Fibroblast of skin of scalp (primary cell): Measurements from ENCODE around the gene NFXL1. TPM values are rescaled to one million over a fixed set of nuclear protein-coding genes. Genes with fewer than 3 reads are reported as not detected.
A peak's percentile ranks its signal among the peaks of the same experiment; 100 is the strongest.
"Not testable (repeated sequence)": the region's sequence is repeated elsewhere in the genome, so short reads cannot be mapped to it uniquely, and the experiment has no call there.

ENCODE experiments used
- DNase-seq: peaks from one replicate; pipeline ENCODE4 v3.0.0-alpha.2; 2013
- polyA plus RNA-seq, 2 experiments: library from polyadenylated mRNA; unstranded; fragments of 120-200 nt; gene quantifications; one replicate each; pipeline ENCODE4 v1.2.1, GENCODE V29; 2013; ENCODE audit not compliant: insufficient read length in 2 of 2

Gene NFXL1
- 9.5 TPM for polyA plus RNA-seq (2013, experiment 1 of 2; ENCODE audit: insufficient read length)
- 9.5 TPM for polyA plus RNA-seq (2013, experiment 2 of 2; ENCODE audit: insufficient read length)

DNA sequence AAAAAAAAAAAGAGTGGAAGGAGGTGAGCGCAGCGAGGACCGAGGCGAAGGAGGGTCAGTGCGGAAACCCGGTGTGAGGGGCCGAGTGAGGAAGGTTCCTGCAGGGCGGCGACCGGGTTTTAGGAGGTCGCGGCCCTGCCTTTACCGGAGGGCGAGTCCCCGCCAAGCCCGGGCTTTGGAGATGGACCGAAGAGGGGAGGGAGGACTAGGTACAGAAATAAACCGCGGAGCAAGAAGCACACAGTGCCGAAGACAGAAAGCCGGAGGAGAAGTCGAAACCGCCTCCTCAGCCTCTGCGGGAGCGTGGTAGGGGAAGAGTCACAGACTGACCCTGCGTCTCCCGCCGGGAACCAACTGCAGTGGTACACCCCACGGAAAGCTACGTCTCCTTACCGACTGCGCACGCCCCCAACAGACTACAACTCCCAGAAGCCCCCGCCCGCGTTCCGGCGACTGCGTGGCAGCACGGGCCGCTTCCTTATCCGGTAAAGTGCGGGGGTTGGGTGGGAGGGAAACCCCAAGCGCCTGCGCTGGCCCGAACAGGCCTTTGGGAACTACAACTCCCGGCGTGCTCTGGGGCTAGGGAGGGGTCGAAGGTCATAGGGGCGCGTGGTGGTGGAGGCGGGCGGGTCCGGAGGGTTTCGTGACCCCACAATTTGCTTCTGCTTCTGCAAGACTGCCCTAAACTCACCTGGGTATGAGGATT is at the start of gene NFXL1:
NFXL1 (minus strand) TSS at position 364 of the 706 bp plus-strand sequence. CDS start 380 bp downstream, outside the sequence.
- peak; percentile 98 for DNase-seq

GRCh38 chr4:47954677-47955076 is 40.3 kb upstream of the NFXL1 start:
- no peak for DNase-seq

DNA sequence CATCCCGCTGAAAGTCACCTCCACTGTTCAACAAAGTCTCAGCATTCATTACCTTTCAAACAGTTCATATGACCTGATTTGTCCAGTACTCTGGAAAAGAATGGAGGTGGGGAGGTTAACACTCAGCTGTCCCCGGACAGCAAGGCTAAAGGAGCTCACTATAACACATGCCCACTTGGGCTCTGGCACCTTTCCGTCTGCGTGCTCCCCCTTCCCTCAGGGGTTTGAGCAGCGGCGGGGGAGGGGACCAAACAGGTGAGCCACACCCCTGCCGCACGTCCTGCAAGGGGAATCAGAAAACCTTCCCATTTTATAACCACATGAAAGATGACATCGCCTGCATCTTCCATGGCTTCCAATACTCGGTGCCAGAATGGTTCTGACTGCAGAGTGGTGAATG is 39.9 kb upstream of the NFXL1 start:
- DNase-seq: no peak

DNA sequence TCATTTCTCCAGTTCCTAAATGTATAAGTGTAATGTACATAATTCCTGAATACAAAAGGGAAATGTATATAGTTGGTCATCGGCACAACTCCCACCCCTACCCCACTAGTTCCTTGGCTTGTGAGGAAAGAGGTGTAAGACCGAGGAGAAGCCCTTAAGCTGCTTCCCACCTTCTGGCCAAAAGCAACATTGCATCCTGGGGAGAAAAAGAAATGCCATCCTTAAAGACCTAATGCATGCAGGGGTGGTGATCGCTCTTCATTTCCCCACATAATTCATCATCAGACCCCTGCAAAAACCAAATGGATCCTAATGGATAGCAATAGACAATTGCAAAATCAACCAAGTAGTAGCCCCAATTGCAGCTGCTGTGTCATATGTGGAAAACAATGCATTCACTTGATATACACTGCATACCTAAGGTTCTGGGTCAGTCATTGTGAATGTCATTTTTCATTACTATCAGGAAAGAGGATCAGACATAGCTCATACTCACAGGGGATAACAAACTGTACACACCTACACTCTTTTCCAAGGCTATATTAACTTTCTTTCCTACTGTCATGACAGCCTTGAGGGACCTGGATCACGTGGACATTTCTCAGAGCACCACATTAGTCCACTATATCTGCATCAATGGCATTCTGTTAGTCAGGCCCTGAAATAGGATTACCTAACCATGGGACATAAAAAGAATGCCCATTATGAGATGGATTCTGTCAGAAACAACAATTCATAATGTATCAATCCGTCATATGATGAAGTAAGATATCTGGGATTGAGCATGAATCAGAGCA is 31.7 kb upstream of the NFXL1 start:
- no peak for DNase-seq

- DNase-seq: no peak
Measured at GRCh38 chr4:47942081-47942819, 27.9 kb upstream of the NFXL1 start.

GRCh38 chr4:47939456-47939855 is 25.1 kb upstream of the NFXL1 start:
- no peak for DNase-seq

- DNase-seq: no peak
Measured at GRCh38 chr4:47936336-47936735, 22.0 kb upstream of the NFXL1 start.

GRCh38 chr4:47933840-47934239 is 19.5 kb upstream of the NFXL1 start:
- DNase-seq: peak; percentile 60

DNA sequence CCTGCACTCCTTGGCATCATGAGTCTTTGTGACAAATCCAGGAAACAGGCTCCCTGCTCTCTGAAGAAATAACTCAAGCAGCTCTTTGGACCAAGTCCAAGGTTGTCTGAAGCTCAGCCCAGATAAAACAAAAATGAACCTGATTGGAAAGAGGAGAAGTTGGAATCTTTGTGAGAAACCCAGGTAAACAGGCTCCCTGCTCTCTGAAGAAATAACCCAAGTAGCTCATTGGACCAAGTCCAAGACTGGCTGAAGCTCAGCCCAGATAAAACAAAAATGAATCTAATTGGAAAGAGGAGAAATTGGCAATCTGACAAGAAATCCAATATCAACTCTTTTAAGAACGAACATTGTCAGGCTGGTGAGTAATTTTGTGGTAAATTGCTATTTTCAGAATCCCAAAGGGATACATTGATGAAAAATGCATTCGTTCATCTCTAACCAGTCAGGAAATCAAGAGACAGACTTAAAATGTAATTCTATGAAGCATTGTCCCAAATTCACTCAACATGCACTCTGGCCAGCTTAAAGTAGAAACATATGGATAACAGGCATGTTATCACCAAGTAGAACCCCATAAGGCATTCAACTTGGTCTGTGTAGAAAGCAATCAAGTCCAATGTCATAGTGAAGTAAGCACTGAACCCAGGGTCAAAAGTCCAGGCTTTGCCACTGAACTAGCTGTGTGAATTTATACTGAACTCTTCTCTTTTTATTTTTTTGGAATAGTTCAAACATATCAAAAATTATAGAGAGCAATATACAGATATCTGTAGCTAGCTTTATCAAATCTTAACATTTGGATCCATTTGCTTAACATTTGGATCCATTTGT is 16.8 kb upstream of the NFXL1 start:
- DNase-seq: peak; percentile 90

DNA sequence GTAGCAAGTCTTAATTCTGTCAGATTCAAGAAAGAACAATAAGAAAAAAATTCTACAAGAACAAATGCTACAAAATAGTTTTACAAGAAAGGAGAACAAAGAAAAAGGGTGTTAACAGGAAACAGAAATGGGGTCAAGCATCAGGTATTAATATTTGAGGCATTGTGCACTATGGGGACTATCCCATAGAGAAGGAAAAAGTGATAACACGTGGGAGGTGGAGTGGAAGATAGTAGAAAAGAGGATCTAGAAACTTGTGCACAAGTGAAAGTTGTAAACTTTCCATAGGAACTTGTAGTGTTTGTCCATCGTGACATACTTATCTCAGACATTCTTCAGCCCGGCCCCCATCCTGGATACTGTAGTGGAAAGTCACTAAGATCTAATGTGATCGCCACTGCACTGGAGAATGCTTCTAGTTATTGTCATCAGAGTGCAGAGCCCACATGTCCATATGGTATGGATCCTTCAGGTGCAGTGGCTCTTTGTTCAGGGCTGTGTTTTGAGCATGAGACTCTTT is 15.4 kb upstream of the NFXL1 start:
- no peak for DNase-seq

GRCh38 chr4:47926667-47927258 is 12.4 kb upstream of the NFXL1 start:
- peak; percentile 63 for DNase-seq

DNA sequence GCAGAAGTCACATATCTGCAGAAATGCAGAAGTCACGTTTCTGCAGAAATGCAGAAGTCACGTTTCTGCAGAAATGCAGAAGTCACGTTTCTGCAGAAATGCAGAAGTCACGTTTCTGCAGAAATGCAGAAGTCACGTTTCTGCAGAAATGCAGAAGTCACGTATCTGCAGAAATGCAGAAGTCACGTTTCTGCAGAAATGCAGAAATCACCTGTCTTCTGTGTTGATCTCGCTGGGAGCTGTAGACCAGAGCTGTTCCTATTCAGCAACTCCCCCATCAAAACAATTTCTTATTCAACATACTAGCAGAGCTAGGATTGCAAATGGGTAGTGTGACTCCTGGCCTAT is 8.9 kb upstream of the NFXL1 start:
- DNase-seq: not testable (repeated sequence)

GRCh38 chr4:47922436-47923260 is 8.3 kb upstream of the NFXL1 start:
- not testable (repeated sequence) for DNase-seq

DNA sequence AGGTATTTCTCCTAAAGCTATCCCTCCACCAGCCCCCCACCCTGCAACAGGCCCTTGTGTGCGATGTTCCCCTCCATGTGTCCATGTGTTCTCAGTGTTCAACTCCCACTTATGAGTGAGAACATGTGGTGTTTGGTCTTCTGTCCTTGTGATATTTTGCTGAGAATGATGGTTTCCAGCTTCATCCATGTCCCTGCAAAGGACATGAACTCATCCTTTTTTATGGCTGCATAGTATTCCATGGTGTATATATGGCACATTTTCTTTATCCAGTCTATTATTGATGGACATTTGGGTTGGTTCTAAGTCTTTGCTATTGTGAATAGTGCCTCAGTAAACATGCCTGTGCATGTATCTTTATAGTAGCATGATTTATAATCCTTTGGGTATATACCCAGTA is 2.8 kb upstream of the NFXL1 start:
- not testable (repeated sequence) for DNase-seq

GRCh38 chr4:47915378-47915777 is 995 bp upstream of the NFXL1 start:
- no peak for DNase-seq

DNA sequence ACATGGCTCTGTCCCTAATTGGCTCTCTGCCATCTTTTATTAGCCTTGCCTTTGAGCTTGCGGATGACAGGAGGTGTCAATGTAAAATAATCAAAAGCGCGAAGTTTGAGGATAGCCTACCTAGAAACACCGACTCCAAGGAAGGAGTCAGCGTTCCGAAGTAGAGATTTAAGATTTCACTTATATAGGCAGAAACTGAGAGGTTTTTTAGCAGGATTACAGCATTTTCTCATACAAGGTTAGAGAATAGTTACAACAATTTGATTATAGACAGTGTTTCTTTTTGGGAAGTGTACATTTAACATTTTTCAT is 499 bp upstream of the NFXL1 start:
- no peak for DNase-seq

- DNase-seq: peak; percentile 5
Measured at GRCh38 chr4:47913861-47914219, 543 bp downstream of the NFXL1 start.

DNA sequence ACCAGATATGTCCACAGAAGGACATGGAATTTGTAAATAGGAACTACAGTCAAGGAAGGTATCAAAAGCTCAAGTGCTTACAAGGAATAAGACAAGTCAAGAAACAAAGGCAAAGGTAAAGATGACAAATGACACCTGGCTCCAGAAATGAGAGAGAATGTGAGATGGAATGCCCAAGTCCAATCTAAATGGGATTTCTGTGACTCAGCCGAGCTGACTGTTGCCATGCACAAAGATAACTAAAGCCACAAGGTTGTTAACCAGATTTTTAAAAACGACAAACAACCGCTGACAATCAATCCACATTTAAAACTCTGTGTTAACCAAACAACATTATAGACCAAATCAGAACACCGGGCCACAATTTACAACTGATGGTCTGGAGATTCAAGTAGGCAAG is 1.1 kb downstream of the NFXL1 start:
- DNase-seq: peak; percentile 3

GRCh38 chr4:47907089-47907646 is 7.2 kb downstream of the NFXL1 start:
- no peak for DNase-seq

GRCh38 chr4:47899639-47900038 is 14.7 kb downstream of the NFXL1 start:
- no peak for DNase-seq

GRCh38 chr4:47891928-47892327 is 22.5 kb downstream of the NFXL1 start:
- DNase-seq: no peak
